HUDEP-2 (cell line): Measurements from ENCODE around the gene STK24.
A peak's percentile ranks its signal among the peaks of the same experiment; 100 is the strongest.
"Not testable (repeated sequence)": the region's sequence is repeated elsewhere in the genome, so short reads cannot be mapped to it uniquely, and the experiment has no call there.

Experiments
- DNase-seq, 76 experiments: peaks; one replicate each; lab custom pipeline; 2025; ENCODE audit not compliant: unreplicated experiment in 76 of 76; lab: John Stamatoyannopoulos, UW

The STK24 gene

DNA sequence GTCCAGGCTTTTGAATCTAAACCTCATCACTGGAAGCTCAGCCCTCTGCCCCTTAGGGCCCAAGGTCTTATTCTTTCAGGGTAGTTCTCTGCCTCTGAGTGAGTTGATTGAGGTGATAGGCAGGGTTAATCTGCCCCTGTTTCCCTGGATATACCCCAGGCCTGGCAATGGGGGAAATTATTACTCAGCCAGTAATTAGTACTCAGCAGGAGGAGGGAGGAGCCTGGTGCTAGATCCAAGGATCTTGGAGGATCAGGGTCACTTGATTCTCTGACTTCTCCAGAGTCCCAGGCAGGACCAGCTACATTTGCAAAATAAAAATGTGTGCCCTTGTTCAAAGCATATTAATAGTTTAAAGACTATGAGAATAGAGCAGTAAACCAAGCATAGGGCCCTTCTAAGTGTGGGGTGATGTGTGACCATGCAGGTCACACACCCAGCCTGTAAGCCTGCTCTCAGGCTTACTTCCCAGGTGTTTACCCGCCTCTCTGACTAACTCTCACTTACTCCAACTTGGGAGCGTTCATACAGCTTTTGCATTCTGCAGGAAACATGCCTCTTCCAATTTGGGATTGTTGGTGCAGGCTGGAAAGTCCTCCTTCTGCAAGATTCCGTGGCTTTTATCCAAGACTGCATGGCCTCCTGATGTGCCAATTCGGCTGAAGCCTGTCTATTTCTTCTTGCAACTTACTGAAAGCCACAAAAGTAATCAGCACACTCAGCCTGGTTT is 7.9 kb upstream of the STK24 start:
- no peak for DNase-seq

DNA sequence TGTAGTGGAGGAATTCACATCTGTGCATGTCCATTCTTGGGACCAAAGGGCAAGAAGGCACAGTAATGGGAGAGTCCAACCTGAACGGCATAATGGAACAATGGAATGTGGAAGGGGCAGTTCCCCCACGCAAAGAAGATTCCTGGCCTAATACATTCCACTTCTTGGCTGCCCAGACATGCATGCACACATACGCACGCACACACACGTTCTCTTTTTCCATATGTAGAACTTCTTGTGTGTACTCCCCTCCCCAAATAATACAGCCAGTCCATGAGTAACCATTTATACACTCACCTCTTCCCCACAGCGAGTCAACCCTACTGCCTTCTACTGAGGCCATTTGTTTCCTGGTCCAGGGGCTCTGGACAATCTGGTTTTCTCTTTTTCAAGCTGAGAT is 6.0 kb upstream of the STK24 start:
- DNase-seq = no peak

DNA sequence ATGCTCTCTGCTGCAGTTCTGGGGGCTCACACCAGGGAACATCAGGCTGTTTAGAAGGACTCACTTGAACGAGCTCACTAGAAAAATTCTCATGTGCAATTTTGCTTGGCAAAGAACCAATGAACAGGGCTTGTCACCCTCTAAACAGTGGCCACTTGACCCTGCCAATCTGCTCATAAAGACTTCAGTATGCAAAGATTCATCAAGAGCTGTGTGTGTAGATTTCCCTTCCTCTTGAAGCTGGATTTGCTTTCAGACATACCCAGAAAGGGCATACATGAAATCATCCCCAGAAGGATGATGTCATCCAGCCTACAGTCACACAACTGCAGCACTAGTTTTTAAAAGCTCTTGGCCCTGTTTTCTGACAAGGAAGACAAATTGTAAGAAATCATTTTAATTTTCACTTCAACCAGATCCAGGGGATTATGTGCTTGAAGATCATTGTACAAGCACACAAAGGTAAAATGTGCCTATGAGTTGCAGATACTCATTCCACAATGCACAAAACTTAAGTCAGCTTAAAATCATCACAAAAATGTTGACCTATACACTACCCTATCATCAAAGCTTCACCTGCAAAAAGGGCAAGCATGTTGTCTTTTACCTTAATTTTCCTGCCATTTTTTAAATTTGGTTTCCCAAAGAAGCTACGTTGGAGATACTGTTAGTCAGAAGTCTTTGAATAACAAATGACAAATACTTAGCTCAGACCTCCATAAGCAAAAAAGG is 5.2 kb upstream of the STK24 start:
- peak in 1 of 76 experiments; percentile 3 for DNase-seq

DNA sequence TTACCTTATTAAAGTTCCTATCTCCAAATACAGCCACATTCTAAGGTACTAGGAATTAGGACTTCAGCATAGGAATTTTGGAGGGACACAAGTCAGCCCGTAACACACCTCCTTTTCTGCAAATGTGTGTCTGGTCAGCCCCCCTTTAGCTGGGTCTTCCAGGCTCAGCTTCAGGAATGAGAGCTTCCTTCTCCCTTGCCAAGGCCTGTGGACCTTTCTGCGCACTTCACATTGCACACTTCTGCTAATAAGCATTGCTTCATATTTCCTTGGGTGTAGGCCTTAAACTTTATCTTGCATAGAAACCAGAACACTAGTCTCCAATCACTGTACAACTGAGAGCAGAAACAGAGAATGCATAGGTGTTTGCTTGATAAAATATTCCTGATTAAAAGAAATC is 4.5 kb upstream of the STK24 start:
- no peak for DNase-seq

DNA sequence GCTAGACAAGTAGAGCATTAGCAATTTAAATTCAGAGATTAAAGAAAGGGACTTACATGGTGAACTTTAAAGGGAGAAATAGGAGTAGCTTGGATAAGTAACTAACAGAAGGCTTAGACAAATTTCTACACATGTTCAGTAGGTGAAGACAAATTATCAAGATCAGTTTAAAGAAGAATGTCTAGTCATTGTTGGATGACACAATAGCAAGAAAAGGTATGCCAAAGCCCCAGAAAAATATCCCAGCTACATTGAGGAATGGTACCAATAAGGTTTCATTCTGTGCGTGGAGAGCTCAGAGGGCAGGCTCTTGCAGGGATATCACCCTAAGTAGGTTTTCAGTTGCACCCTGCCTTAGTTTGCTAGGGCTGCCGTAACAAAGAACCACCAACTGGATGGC is 3.5 kb upstream of the STK24 start:
- no peak for DNase-seq

DNA sequence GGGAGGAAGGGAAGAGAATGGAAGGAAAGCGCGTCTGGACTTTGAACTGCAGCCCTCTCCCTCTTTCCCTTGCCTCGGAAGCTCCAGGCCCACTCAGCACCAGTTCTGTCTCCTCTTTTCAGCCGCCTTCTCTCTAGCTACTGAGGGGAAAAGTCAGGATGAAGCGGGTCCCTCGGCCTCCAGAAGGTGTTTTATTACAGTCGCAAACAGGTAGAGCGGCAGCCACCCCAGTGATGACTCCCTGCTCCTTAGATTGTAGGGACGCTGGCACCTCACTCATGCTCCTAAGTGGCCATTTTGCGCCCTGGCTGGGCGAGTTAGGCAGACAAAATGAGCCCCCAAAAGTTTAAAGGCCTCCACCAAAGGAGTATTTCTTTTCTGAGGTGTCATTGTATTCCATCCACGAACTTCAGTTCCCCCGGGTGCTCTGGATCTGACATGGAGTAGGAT is 954 bp upstream of the STK24 start:
- no peak for DNase-seq

DNA sequence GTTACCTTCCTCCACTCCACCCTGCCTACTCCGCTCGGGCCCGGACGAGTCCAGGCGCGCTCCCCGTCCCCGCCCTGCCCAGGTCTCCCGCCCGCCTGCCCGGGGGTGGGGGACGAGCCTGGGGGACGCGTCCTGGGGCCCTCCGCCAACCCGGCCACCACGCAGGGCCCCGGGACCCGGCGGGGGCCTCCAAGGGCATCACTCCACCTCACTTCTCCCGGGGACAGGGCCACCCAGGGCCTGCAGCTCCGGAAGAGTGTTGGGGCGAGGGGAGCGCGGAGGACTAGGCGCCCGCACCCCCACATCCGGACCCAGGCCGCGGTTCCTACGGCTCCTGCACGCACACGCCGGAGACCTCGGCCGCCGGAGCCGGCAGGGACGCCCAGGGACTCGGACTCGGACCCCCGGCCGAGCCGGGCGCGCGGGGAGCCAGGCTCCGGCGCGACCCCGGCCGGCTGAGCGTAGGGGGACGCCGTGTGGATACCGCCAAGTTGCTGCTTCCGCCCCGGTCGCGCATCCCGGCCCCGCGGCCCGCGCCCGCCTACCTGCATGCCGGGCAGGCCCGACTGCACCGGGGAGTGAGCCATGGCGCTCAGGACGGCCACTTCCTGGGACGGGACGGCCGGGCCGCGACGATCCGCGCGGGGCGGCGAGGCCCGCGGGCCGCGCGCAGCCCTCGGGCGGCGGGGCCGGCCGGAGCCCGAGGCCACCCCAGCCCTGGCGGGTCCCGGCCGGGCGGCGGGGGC is 534 bp downstream of the STK24 start:
- DNase-seq = peak in 36 of 76 experiments; percentile 7 to 61 (median 26)

DNA sequence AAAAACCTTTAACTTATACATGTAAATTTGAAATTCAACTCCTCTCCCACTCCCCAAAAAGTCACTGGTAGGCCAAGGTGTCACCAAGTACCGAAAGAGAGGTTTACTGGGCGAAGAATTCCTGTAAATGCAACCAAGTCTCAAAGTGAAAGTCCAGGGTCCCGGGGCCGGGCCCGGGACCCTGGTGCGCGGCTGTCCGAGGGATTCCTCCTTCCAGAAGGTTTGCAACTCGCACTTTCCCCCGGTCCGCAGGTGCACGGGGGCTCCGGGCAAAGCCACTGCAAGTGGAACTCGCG is 1.1 kb downstream of the STK24 start:
- DNase-seq = no peak

DNA sequence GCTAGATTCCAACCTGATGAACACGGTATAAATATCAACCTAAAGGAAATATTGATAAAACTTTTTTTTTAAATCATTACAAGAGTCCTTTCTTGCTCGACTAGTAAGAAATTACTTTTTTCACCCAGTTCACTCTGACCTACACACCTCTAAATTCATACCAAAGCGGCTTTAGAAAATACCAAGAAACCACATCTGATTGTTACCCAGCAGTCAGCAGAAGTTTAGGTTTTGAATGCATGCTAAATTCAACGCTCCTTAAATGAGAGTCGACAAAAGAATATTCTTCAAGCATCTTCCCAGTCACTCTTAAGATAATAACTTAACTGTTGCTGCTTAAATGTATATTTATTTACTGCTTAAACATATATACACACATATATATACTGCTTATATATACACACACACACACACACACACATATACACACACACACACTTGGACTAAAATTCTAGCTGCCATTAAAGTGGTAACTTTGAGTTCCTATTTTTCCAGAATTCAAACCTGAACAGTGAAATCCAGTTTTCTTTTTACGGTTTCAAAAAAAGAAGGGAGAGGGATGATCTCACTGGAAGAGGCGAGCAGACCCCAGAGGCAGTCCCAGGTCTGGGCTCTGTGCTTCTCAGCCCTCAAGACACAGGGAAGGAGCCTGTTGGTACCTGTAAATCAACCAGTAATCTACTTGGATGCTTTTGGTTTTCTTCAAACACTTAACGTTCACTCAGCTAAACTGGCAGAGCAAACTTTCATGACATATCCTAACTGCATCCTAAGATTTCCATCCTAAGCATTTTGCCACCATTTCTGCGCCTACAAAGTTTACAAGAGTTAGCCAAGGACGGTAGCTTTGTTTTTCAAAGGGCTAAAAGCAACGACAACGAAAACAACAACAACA is 1.7 kb downstream of the STK24 start:
- DNase-seq = no peak

DNA sequence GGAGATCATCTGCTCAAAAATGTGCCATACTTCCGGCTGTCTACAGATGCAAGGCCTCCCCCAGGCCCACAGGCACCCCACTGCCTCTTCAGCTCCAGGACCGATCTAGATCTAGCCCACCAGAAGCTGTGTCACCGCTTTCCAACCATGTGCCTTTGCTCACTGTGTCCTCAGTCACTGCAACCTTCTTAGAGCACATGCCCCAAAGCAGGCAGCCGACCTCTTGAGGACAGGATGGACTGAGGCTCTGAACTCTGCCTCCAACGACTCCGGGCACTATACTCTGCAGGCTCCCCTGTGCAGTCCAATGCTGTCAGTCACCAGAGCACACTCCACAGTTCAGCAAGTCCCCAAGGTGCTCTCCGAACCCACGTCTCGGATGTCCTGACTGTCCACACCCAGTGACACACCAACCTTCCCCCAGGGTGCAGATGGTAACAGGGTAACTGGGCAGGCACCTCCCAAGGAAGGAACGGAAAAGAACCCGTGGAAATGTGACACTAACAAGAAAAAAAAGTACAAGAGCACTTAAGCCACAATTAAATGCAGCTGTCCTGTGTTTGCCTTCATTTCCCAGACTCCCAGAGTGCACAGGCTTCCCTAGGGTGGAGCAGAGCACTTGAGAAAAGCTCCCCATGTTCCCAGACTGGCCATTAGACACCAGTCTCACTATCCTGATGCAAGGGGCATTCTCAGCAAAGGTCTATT is 4.8 kb downstream of the STK24 start:
- peak in 1 of 76 experiments; percentile 10 for DNase-seq

DNA sequence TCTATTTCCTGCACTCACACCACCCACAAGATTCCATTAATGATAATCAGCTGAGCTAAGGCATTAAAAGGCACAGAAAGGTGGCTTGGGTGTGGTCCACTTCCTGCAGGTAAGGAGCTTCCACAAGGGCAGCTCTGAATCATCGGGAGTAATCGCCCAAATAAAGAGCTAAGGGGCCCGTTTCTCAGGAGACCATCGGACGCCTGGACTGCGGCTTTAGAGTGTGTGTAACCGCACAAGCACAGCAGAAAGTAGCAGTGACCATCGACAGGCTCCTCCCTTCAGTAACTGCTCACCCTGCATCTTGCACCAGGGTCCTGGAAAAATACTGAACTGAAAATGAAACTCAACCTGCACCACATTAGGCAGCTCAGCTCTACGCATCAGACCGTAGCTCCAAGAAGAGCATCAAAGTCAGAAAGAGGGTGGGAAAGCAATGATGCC is 6.0 kb downstream of the STK24 start:
- no peak for DNase-seq

DNA sequence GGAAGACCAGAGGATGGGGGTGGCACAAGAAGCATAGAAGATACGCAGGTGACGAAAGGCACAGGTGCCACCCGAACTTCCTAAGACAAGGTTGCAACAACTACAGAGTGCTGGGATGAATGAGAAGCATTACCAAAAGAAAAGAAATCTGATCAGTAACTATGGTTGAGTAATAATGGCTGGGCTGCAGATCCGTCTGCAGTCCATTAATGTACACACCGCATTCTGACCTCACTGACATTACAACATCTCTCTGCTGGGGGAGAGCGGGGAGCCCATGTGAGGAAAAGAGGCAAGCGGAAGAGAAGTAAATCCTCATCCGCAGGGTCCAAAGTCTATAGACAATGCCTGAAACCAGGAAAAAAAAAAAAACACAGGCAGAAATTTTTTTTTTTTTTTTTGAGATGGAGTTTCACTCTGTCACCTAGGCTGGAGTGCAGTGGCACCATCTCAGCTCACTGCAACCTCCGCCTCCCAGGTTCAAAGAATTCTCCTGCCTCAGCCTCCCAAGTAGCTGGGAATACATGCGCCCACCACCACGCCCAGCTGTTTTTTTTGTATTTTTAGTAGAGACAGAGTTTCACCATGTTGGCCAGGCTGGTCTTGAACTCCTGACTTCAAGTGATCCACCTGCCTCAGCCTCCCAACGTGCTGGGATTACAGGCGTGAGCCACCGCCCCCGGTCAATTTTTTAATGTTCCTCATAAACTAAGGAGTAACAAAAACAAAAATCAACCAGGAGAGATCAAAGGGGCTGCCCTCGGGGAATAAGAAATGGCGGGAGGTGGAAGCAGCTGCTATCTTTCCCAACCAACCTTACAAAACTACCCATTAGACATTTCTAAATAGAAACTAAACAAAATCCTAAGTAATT is 7.2 kb downstream of the STK24 start:
- not testable (repeated sequence) for DNase-seq

DNA sequence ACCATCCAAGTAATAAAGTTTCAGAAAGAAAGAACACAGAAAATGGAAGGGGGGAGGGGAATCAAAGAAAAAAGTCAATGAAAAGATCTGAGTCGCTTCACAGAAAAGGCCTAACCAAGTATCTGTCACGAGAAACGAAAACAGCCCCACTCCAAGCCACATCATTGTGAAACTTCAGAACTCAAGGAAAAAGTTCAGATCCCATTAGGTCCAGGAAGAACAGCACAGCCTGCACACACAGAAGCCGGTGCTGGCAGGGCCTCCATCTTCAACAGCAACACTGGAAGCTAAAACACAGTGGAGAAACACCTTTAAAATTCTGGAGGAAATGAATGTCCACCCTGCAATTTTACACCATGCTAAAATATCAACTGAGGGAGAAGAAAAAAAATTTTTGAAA is 8.0 kb downstream of the STK24 start:
- no peak for DNase-seq

DNA sequence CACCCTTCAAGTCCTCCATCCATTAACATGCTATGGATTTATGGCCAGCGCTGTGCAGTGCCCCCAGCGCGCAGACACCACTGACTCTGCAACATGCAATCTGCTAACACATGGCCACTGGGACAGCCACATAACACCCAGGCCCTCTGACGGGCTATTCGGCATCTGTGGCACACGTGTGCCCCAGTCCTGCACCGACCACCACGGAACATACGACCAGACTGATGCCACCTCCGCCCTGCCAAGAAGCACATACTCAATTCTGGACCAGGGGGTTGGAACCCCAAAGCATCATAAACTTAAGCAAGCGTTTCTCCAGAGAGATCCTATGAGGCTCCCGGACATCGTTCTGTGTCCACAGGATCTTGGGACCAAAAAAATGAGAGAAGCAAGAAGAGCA is 9.8 kb downstream of the STK24 start:
- DNase-seq = no peak

DNA sequence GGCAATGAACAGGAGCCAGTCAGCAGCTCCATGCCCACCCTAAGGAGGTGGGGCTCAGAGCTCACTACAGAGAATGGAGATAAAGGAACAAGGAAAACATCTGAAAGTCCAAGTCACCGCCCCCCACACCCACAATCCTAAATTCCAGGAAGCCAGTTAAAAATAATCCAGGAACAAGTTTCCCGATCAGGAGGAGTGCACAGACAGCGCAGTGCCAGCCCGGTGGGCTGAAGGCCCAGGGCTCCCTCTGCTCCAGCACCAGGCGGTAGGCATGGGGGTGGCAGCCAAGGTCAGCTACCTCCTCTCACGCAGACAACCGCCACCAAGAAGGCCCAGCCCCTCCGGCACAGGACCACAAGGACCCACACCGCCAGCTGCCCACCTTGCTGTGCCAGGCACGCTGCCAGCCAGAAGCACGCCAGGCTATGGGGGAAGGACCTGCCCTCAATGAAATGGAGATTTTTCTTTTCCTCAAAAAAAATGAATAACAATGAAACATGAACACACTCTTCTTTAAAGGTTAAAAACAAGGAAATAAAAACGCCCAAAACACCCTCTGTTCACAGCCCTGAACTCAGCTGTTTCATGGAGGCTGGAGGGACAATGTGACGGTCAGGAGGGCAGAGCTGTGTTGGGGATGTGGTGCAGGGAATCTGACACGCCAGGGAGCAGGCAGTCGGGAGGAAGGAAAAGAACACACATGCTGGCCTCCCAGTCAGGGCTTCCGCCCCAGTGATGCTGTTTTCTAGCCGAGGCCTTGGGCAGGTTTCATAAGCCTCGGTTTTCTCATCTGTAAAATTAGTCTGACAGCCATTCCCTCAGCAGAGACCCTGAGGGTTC is 11.0 kb downstream of the STK24 start:
- DNase-seq = peak in 1 of 76 experiments; percentile 2

DNA sequence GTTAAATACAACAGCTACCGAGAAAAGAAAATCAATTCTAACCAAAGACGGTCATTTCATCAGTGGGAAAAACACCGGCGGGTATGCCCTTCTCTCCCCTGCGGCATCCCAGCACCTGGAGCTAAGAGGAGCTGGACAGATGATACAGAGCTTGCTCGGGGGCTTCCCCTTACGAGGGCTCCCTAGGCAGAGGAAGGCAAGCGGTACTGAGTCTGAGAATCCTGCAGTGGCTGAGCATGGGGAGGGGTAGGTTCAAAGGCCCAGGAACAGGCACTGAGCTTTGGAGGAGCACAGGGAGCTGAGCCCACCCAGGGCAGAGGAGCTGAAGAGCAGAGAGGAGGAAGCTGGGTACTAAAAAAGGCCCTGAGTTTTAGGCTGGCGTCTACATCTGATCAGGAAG is 12.7 kb downstream of the STK24 start:
- no peak for DNase-seq

DNA sequence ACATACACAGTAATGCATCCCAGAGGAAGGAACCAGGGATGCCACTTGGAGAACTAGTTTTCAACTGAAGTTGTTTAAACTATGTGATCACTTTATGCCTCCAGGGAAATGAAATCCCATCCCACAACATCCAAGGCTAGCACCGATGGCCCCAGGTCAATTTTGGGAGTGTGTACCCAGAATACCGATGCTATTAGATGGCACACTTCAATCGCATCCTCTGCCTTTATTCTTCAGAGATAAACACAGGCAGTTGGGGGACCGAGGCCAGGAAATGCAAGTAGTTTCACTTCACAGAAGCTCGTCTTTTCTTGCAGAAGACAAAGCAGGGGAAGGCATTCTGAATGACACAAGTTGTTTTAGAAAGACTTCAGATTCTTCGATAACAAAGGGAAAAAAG is 13.8 kb downstream of the STK24 start:
- no peak for DNase-seq

DNA sequence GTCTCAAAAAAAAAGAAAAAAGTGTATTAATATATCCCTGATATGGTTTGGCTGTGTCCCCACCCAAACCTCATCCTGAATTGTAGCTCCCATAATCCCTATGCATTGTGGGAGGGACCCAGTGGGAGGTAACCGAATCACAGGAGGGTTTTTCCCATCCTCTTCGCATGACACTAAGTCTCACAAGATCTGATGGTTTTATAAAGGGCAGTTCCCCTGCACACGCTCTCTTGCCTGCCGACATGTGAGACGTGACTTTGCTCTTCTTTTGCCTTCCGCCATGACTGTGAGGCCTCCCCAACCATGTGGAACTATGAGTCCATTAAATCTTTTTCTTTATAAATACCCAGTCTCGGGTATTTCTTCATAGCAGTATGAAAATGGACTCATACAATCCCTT is 17.7 kb downstream of the STK24 start:
- no peak for DNase-seq
